Panc1 (cell line): ENCODE results near the gene TFF3.

ENCODE experiments used
- CTCF ChIP-seq: fragments of 450-650 bp; IDR thresholded peaks from 2 replicates; pipeline ENCODE4 v1.5.1; 2017; ENCODE audit warnings: mild to moderate bottlenecking
- POLR2AphosphoS5 ChIP-seq: IDR thresholded peaks from 2 replicates; pipeline ENCODE4 v1.6.1; 2012; ENCODE audit warnings: mild to moderate bottlenecking, low read depth, low read length, moderate library complexity
- REST ChIP-seq, 2 experiments: IDR thresholded peaks; 2 replicates each; pipeline ENCODE4 v1.6.1; 2011 to 2012; ENCODE audit warnings: low read depth in 2 of 2, control low read depth in 1 of 2, low read length in 1 of 2, mild to moderate bottlenecking in 1 of 2, moderate library complexity in 1 of 2; ENCODE audit not compliant: insufficient read depth in 1 of 2
- SIN3A ChIP-seq: IDR thresholded peaks from 2 replicates; pipeline ENCODE4 v1.6.1; 2012; ENCODE audit warnings: low read depth, mild to moderate bottlenecking, low read length, moderate library complexity, borderline replicate concordance; ENCODE audit not compliant: insufficient read depth
- TCF7L2 ChIP-seq: IDR thresholded peaks from 2 replicates; pipeline ENCODE4 v1.6.1; 2011; ENCODE audit warnings: mild to moderate bottlenecking, low read depth, low read length, inconsistent platforms

GRCh38 chr21:42261829-42262200, 53.4 kb downstream of the TFF3 start:
- no peak for TF ChIP-seq POLR2AphosphoS5
- TF ChIP-seq CTCF: no peak
- no peak for TF ChIP-seq REST (IDR thresholded peaks at IDR 0.05; ENCODE audit: insufficient read depth in 1 of 2, low read depth in 2 of 2, low read length in 1 of 2)
- no peak for TF ChIP-seq SIN3A
- TF ChIP-seq TCF7L2: no peak
